DND-41 (cell line): ENCODE data around the gene PLCL1.

ENCODE experiments used
- EZH2 ChIP-seq: IDR thresholded peaks from 3 replicates; pipeline ENCODE4 v1.6.1; 2012; ENCODE audit warnings: borderline replicate concordance, low read depth, mild to moderate bottlenecking, moderate library complexity, low read length, inconsistent platforms; ENCODE audit not compliant: severe bottlenecking
- TF ChIP-seq, protein P1 (sequence below): IDR thresholded peaks from 2 replicates; pipeline ENCODE4 v1.5.1; 2012; ENCODE audit warnings: borderline replicate concordance, low read length, moderate library complexity, mild to moderate bottlenecking; ENCODE audit not compliant: poor library complexity, severe bottlenecking; ENCODE audit errors: extremely low read depth

DNA sequence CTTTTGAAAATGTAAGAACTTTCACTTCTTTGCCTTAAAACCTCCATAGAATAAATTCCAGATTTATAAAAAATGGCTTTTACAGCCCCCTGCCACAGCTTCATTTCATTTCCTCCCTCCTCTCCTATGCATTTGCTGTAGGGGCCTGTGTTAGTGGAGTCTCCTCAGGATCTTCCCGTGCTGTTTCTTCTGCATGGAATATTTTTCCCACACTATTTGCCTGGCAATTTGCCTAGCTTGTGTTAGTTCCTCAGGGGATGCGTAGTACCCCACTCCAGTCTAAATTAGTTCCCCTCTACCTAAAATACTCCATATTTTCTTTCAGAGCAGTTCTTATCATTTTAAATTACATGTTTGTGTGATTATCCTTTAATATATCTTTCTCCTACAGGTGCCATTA is 262.2 kb downstream of the PLCL1 start:
- TF ChIP-seq, protein P1, sequence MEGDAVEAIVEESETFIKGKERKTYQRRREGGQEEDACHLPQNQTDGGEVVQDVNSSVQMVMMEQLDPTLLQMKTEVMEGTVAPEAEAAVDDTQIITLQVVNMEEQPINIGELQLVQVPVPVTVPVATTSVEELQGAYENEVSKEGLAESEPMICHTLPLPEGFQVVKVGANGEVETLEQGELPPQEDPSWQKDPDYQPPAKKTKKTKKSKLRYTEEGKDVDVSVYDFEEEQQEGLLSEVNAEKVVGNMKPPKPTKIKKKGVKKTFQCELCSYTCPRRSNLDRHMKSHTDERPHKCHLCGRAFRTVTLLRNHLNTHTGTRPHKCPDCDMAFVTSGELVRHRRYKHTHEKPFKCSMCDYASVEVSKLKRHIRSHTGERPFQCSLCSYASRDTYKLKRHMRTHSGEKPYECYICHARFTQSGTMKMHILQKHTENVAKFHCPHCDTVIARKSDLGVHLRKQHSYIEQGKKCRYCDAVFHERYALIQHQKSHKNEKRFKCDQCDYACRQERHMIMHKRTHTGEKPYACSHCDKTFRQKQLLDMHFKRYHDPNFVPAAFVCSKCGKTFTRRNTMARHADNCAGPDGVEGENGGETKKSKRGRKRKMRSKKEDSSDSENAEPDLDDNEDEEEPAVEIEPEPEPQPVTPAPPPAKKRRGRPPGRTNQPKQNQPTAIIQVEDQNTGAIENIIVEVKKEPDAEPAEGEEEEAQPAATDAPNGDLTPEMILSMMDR = no peak
- TF ChIP-seq EZH2 = no peak
